ENCODE measurements around the gene C1QTNF5.

The C1QTNF5 gene

DNA sequence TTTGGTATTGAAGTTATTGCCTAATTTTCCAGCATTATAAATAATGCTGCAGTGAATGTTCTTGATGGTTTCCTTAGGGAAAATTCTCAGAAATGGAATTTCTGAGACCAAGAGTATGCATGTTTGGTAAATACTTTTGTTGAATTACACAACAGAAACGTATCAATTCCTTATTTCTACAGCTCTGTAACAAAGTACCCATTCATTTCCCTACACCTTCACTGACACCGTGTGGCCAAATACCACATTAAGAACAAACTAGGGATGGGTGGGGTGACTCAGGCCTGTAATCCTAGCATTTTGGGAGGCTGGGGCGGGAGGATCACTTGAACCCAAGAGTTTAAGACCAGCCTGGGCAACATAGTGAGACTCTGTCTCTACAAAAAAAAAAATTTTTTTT, 45.5 kb downstream of the C1QTNF5 start:
- no peak for DNase-seq (ENCODE audit: low spot score)
- TF ChIP-seq, protein P1, sequence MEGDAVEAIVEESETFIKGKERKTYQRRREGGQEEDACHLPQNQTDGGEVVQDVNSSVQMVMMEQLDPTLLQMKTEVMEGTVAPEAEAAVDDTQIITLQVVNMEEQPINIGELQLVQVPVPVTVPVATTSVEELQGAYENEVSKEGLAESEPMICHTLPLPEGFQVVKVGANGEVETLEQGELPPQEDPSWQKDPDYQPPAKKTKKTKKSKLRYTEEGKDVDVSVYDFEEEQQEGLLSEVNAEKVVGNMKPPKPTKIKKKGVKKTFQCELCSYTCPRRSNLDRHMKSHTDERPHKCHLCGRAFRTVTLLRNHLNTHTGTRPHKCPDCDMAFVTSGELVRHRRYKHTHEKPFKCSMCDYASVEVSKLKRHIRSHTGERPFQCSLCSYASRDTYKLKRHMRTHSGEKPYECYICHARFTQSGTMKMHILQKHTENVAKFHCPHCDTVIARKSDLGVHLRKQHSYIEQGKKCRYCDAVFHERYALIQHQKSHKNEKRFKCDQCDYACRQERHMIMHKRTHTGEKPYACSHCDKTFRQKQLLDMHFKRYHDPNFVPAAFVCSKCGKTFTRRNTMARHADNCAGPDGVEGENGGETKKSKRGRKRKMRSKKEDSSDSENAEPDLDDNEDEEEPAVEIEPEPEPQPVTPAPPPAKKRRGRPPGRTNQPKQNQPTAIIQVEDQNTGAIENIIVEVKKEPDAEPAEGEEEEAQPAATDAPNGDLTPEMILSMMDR (IDR thresholded peaks at IDR 0.05; ENCODE audit: extremely low read depth, missing control alignments): no peak

DNA sequence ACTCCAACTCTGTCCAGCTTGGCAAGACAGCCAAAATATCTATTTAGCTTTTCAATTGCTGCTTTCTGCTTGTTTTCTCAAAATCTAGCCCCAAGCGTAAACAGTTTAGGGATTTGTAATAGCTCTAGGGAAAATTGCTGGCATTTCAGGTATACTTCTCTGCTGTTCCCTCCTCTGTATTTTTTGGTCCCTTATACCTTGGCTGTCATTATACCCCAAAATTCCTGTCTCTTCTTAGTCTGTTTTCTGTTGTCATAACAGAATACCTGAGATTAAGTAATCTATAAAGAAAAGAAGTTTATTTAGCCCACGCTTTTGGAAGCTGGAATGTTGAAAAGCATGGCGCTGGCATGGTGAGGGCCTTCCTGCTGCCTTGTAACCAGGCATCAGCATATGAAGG, 47.2 kb downstream of the C1QTNF5 start:
- DNase-seq (ENCODE audit: low spot score): no peak
- TF ChIP-seq, protein P1 (IDR thresholded peaks at IDR 0.05; ENCODE audit: extremely low read depth, missing control alignments): no peak

DNA sequence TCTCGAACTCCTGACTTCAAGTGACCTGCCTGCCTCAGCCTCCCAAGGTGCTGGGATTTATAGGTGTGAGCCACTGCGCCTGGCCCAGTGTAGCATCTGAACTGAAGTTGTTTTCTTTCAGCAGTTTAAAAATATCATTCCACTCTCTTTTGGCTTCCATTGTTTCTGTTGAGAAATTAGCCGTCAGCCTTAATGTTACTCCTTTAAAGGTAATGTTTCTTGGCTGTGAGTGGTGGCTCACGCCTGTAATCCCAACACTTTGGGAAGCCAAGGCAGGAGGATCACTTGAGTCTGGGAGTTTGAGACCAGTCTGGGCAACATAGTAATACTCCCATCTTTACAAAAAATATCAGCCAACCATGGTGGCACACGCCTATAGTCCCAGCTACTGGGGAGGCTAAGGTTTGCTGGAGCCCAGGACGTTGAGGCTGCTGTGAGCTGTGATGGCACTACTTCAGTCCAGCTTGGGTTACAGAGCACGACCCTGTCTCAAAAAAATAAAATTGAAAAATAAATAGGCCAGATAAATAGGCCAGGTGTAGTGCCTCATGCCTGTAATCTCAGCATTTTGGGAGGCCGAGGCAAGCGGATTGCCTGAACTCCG, 49.7 kb downstream of the C1QTNF5 start:
- TF ChIP-seq, protein P1 (IDR thresholded peaks at IDR 0.05; ENCODE audit: extremely low read depth, missing control alignments): no peak

More for the DNA sequence above, 49.7 kb downstream of the C1QTNF5 start:
- no peak for DNase-seq (ENCODE audit: low spot score)
